SK-N-SH (cell line): ENCODE data around the gene SKOR2. TPM values are rescaled to one million over a fixed set of nuclear protein-coding genes. Genes with fewer than 3 reads are reported as not detected.

ENCODE experiments used
- CTCF ChIA-PET: fragments of 300-600, 350-600 bp; formaldehyde crosslinking; extraction: SDS; loops from one replicate; lab custom pipeline; 2021; lab: Yijun Ruan, JAX
- POLR2A ChIA-PET: fragments of 350-600 bp; sonication (Branson Sonifier 250); formaldehyde crosslinking; extraction: SDS; loops from one replicate; lab custom pipeline; 2020; ENCODE audit warnings: antibody characterized with exemption, inconsistent platforms; lab: Yijun Ruan, JAX
- DNase-seq: peaks from one replicate; pipeline ENCODE4 v3.0.0; 2012
- H2AFZ ChIP-seq: fragments of 200-600 bp; sonication (generic); 2 replicates; pipeline ENCODE4 v1.8.1; 2016; ENCODE audit warnings: antibody characterized with exemption, mild to moderate bottlenecking, low read depth
- H3F3A ChIP-seq: fragments of 200-600 bp; sonication (generic); replicated peaks from 2 replicates; pipeline ENCODE3; 2016; ENCODE audit warnings: antibody characterized with exemption, mild to moderate bottlenecking; ENCODE audit not compliant: insufficient read depth
- H3K27ac ChIP-seq, 2 experiments: fragments of 200-500 bp in 1 of 2; fragments of 200-600 bp in 1 of 2; sonication (Bioruptor generic) in 1 of 2; sonication (generic), shearing (Covaris generic) in 1 of 2; 2 replicates each; pipeline versions ENCODE4 v1.5.1 to v1.6.1; 2014 to 2016; ENCODE audit warnings: low read depth in 2 of 2, inconsistent platforms in 1 of 2, low read length in 1 of 2, mild to moderate bottlenecking in 1 of 2, mixed read lengths in 1 of 2
- H3K27me3 ChIP-seq: fragments of 200-600 bp; sonication (generic), shearing (Covaris generic); 2 replicates; pipeline ENCODE4 v1.6.1; 2016; ENCODE audit warnings: mixed run types; ENCODE audit not compliant: insufficient read depth
- H3K36me3 ChIP-seq, 2 experiments: fragments of 200-500 bp in 1 of 2; fragments of 200-600 bp in 1 of 2; sonication (Bioruptor generic) in 1 of 2; sonication (generic) in 1 of 2; replicated peaks in 1 of 2; 2 replicates each; pipeline versions ENCODE3 to v1.5.1; 2014 to 2016; ENCODE audit warnings: low read length in 1 of 2, mild to moderate bottlenecking in 1 of 2; ENCODE audit not compliant: insufficient read depth in 2 of 2, control insufficient read depth in 1 of 2
- H3K4me1 ChIP-seq, 2 experiments: fragments of 200-500 bp in 1 of 2; fragments of 200-600 bp in 1 of 2; sonication (Bioruptor generic) in 1 of 2; sonication (generic), shearing (Covaris generic) in 1 of 2; 2 replicates each; pipeline versions ENCODE4 v1.5.1 to v1.6.1; 2014 to 2016; ENCODE audit warnings: low read depth in 1 of 2, low read length in 1 of 2, mixed run types in 1 of 2; ENCODE audit not compliant: insufficient read depth in 2 of 2, control insufficient read depth in 1 of 2
- H3K4me2 ChIP-seq: fragments of 200-600 bp; sonication (generic), shearing (Covaris generic); 2 replicates; pipeline ENCODE4 v1.6.1; 2017; ENCODE audit warnings: mixed run types
- H3K4me3 ChIP-seq, 2 experiments: fragments of 200-500 bp in 1 of 2; fragments of 200-600 bp in 1 of 2; sonication (Bioruptor generic) in 1 of 2; sonication (generic), shearing (Covaris generic) in 1 of 2; 2 replicates each; pipeline versions ENCODE4 v1.5.1 to v1.8.1; 2014 to 2016; ENCODE audit warnings: low read depth in 2 of 2, inconsistent platforms in 1 of 2, low read length in 1 of 2, mild to moderate bottlenecking in 1 of 2, mixed read lengths in 1 of 2, moderate library complexity in 1 of 2
- H3K79me2 ChIP-seq: fragments of 200-600 bp; sonication (generic); 2 replicates; pipeline ENCODE4 v1.8.1; 2017; ENCODE audit warnings: mild to moderate bottlenecking; ENCODE audit not compliant: insufficient read depth
- H3K9ac ChIP-seq: fragments of 200-600 bp; sonication (generic); 2 replicates; pipeline ENCODE4 v1.6.1; 2017; ENCODE audit warnings: mixed run types
- H3K9me2 ChIP-seq: fragments of 200-600 bp; sonication (generic); 2 replicates; pipeline ENCODE4 v1.6.1; 2017; ENCODE audit warnings: mixed run types
- H3K9me3 ChIP-seq: fragments of 200-600 bp; sonication (generic); 2 replicates; pipeline ENCODE4 v1.6.1; 2017; ENCODE audit warnings: mixed run types, mild to moderate bottlenecking, moderate library complexity
- H4K20me1 ChIP-seq: fragments of 200-600 bp; sonication (generic); 2 replicates; pipeline ENCODE4 v1.6.1; 2017; ENCODE audit warnings: mild to moderate bottlenecking, mixed run types; ENCODE audit not compliant: insufficient read depth
- EP300 ChIP-seq, 2 experiments: IDR thresholded peaks; 2 replicates each; pipeline versions ENCODE4 v1.4.0 to v1.6.1; 2012; ENCODE audit warnings: borderline replicate concordance in 1 of 2, low read depth in 1 of 2, low read length in 1 of 2
- GABPA ChIP-seq: IDR thresholded peaks from 2 replicates; pipeline ENCODE4 v1.4.0; 2012; ENCODE audit warnings: low read depth, mild to moderate bottlenecking
- GATA2 ChIP-seq: sonication (generic); formaldehyde crosslinking; IDR thresholded peaks from 2 replicates; pipeline ENCODE4 v1.5.0; 2020; ENCODE audit warnings: mild to moderate bottlenecking, missing genetic modification reagents
- JUND ChIP-seq: IDR thresholded peaks from 2 replicates; pipeline ENCODE4 v1.4.0; 2012
- NRF1 ChIP-seq: IDR thresholded peaks from 2 replicates; pipeline ENCODE4 v1.6.1; 2012; ENCODE audit warnings: low read depth, mild to moderate bottlenecking, low read length
- POLR2AphosphoS5 ChIP-seq: IDR thresholded peaks from 2 replicates; pipeline ENCODE4 v1.6.1; 2012; ENCODE audit warnings: low read depth, low read length
- RAD21 ChIP-seq: IDR thresholded peaks from 2 replicates; pipeline ENCODE4 v1.6.1; 2012; ENCODE audit warnings: mild to moderate bottlenecking, low read length
- RCOR1 ChIP-seq: fragments of 150-350 bp; IDR thresholded peaks from 2 replicates; pipeline ENCODE4 v1.6.1; 2017; ENCODE audit warnings: antibody characterized with exemption, low read length
- RFX5 ChIP-seq: IDR thresholded peaks from 2 replicates; pipeline ENCODE4 v1.6.1; 2012; ENCODE audit warnings: mild to moderate bottlenecking, improper control_type of control experiment, low read length
- RXRA ChIP-seq: IDR thresholded peaks from 2 replicates; pipeline ENCODE4 v1.4.0; 2012; ENCODE audit warnings: low read depth, mild to moderate bottlenecking, borderline replicate concordance
- SMC3 ChIP-seq: IDR thresholded peaks from 2 replicates; pipeline ENCODE4 v1.6.1; 2012; ENCODE audit warnings: low read depth, low read length, improper control_type of control experiment
- TEAD4 ChIP-seq: IDR thresholded peaks from 2 replicates; pipeline ENCODE4 v1.4.0; 2012; ENCODE audit warnings: mild to moderate bottlenecking, borderline replicate concordance; ENCODE audit not compliant: insufficient read depth
- YY1 ChIP-seq: IDR thresholded peaks from 2 replicates; pipeline ENCODE4 v1.4.0; 2012; ENCODE audit warnings: low read depth, mild to moderate bottlenecking
- WGBS: methylation state at CpG from one replicate; pipeline ENCODE4 v1.1.6; 2017; ENCODE audit warnings: low lambda C conversion rate; 5-methylcytosine and 5-hydroxymethylcytosine counted together
- polyA plus RNA-seq, 3 experiments: library from polyadenylated mRNA; depleted of rRNA; stranded (reverse); fragments of >200 nt; gene quantifications; 2 replicates each; pipeline ENCODE4 v1.2.3, GENCODE V29; 2012
- TF ChIP-seq, protein P1 (sequence below): fragments of 150-350 bp; IDR thresholded peaks from 2 replicates; pipeline ENCODE4 v1.6.1; 2017; ENCODE audit warnings: antibody characterized with exemption, low read length, low read depth, borderline replicate concordance
- TF ChIP-seq, protein P2 (sequence below): fragments of 150-350 bp; IDR thresholded peaks from 2 replicates; pipeline ENCODE4 v1.6.1; 2016; ENCODE audit warnings: mild to moderate bottlenecking, low read depth, low read length

The SKOR2 gene
- polyA plus RNA-seq, 1 of the 3 experiments (the other 2 are of a cell fraction): not detected

DNA sequence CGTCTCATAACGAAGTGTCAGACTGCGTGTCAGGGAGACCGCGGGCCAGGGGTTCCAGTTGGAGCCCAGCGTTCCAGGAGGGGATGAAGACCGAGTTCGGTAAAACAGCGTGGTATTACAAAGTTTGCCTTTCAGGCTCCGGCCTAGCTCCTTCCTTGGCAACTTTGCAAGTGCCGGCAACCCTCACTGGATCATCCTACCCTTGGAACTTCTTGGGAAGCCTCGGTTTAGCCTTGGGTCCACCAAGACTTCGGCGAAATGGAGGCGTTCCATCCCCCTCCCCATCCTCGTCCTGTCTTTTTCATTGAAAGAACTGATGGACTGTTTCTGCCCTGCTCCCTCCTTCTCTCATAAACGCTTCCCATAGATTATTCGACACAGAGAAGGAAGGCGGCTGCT is 10.4 kb upstream of the SKOR2 start:
- H3F3A ChIP-seq: no peaks in the 10 kb centered on the region
- peaks cover 0 to 8% of the 10 kb centered on the region in 2 experiments; a peak in 1 of 4 replicates for H3K4me1 ChIP-seq
- no peaks in the 10 kb centered on the region for H3K36me3 ChIP-seq
- WGBS: 47% methylated on average over 19 of the region's 19 CpGs
- peaks cover 30% of the 10 kb centered on the region; the same call in 1 of the 2 replicates for H3K27me3 ChIP-seq
- no peak overlapping the region for H3K4me3 ChIP-seq
- TF ChIP-seq RXRA (no peak), JUND (no peak), SMC3 (no peak), RFX5 (no peak), GATA2 (CRISPR knock-in tag) (no peak), EP300 (IDR thresholded peaks at IDR 0.05; ENCODE audit: borderline replicate concordance in 1 of 2, low read depth in 1 of 2, low read length in 1 of 2) (no peak), POLR2AphosphoS5 (no peak), NRF1 (no peak), TEAD4 (no peak), RCOR1 (no peak), GABPA (no peak)
- TF ChIP-seq, protein P1, sequence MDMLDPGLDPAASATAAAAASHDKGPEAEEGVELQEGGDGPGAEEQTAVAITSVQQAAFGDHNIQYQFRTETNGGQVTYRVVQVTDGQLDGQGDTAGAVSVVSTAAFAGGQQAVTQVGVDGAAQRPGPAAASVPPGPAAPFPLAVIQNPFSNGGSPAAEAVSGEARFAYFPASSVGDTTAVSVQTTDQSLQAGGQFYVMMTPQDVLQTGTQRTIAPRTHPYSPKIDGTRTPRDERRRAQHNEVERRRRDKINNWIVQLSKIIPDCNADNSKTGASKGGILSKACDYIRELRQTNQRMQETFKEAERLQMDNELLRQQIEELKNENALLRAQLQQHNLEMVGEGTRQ: no peak
- TF ChIP-seq, protein P2, sequence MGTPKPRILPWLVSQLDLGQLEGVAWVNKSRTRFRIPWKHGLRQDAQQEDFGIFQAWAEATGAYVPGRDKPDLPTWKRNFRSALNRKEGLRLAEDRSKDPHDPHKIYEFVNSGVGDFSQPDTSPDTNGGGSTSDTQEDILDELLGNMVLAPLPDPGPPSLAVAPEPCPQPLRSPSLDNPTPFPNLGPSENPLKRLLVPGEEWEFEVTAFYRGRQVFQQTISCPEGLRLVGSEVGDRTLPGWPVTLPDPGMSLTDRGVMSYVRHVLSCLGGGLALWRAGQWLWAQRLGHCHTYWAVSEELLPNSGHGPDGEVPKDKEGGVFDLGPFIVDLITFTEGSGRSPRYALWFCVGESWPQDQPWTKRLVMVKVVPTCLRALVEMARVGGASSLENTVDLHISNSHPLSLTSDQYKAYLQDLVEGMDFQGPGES: no peak
- no peak overlapping the region for H3K9ac ChIP-seq
- no peaks in the 10 kb centered on the region for H3K9me2 ChIP-seq
- POLR2A ChIA-PET: no interaction called here
- H3K79me2 ChIP-seq: no peaks in the 10 kb centered on the region
- CTCF ChIA-PET: interaction anchor here (0.5 to 9.9 kb wide), 19 partner anchors 13 to 510 kb away, joined by 3 to 135 read pairs (median 4); partner anchors contain the start of gene SKOR2
- no peak overlapping the region for H3K27ac ChIP-seq
- H3K9me3 ChIP-seq: no peaks in the 10 kb centered on the region
- no peak overlapping the region for H2AFZ ChIP-seq
- no peak overlapping the region for H3K4me2 ChIP-seq
- H4K20me1 ChIP-seq: no peaks in the 10 kb centered on the region
- no peak for DNase-seq

DNA sequence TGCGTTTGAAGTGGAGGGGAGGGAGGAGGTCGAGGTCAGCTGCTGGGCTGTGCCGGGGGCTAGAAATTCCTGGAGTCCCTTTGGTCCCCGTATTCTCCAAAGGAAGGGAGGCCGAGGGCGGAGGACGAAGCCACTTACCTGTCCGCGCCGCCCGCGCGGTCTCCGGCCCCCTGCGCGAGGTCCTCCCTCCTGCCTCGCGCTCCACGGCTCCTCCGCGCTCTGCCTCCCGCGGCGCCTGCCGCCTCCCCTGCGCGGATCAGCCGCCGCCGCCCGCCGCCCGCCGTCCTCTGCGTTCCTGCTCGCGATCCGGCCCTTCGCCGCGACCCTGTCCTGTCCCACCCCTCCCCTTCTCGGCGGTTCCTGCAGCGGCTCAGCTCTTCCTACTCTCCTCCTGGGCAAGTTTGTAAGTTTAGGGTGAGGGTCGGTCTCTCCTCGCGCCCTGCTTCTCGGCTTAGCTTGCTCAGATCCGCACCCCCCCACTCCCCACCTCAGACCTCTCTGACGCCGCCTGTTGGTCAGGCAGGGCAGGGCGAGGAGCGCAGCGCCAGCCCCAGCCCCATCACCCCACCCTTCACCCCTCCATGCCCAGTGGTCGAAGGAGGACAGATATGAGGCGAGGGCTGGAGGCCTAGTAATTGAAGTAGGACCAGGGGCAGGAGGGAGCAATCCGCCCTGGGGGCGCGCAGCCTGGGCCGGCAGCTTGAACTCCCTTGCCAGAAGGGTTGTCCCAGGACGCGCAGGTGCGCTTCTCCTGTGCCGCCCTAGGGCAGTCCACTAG is 9.7 kb upstream of the SKOR2 start:
- Histone ChIP-seq H3K36me3 (no peaks in the 10 kb centered on the region), H3K79me2 (no peaks in the 10 kb centered on the region), H3F3A (no peaks in the 10 kb centered on the region), H3K27me3 (peaks cover 30% of the 10 kb centered on the region; the same call in 1 of the 2 replicates), H2AFZ (no peak overlapping the region), H3K4me2 (no peak overlapping the region), H3K27ac (no peak overlapping the region), H3K9me2 (no peaks in the 10 kb centered on the region), H3K4me1 (peaks cover 0 to 8% of the 10 kb centered on the region in 2 experiments; a peak in 1 of 4 replicates), H4K20me1 (no peaks in the 10 kb centered on the region), H3K9ac (no peak overlapping the region), H3K4me3 (peak overlapping the region in 1 of 2 experiments; percentile 12; a peak in 2 of 4 replicates), H3K9me3 (no peaks in the 10 kb centered on the region)
- peak; percentile 86 for DNase-seq
- CTCF ChIA-PET: interaction anchor here (0.6 to 9.9 kb wide), 23 partner anchors 12 to 511 kb away, joined by 3 to 135 read pairs (median 4); partner anchors contain the start of gene SKOR2
- 1% methylated on average over 18 of the region's 64 CpGs for WGBS
- POLR2A ChIA-PET: no interaction called here
- TF ChIP-seq YY1 (no peak), RAD21 (peak; percentile 24; the same call in 1 of the 2 replicates)
- TF ChIP-seq, all 33 proteins: peak for 1
